HepG2 (cell line): ENCODE data around the gene MAP10. TPM values are rescaled to one million over a fixed set of nuclear protein-coding genes. Genes with fewer than 3 reads are reported as not detected.

Experiments
- ATAC-seq: fragments of 200-7000 bp; cut with Tn5 transposase; 3 replicates; pipeline ENCODE4 v1.9.1; 2020; ENCODE audit warnings: mild to moderate bottlenecking, moderate library complexity
- BruUV-seq: library from RNA; stranded (reverse); fragments of 400-500 nt; replicated peaks from 2 replicates; lab custom pipeline; 2021; lab: Mats Ljungman, UMichigan
- CTCF ChIA-PET: fragments of 300-600 bp; formaldehyde crosslinking; extraction: SDS; loops from one replicate; lab custom pipeline; 2021; ENCODE audit warnings: low total read pairs, inconsistent platforms, low intra/inter-chr PET ratio; lab: Yijun Ruan, JAX
- POLR2A ChIA-PET: fragments of 350-600 bp; sonication (Branson Sonifier 250); formaldehyde crosslinking; loops from one replicate; lab custom pipeline; 2020; ENCODE audit warnings: antibody characterized with exemption, inconsistent platforms; lab: Yijun Ruan, JAX
- DNase-seq: peaks from one replicate; pipeline ENCODE4 v3.0.0-alpha.2; 2015; ENCODE audit warnings: low spot score
- FAIRE-seq: peaks from 3 replicates; lab custom pipeline; 2011; peaks lifted over from hg19 to GRCh38; lab: Jason Lieb, UNC
- H2AFZ ChIP-seq: one replicate; pipeline ENCODE4 v1.6.1; 2011; ENCODE audit warnings: low read length, inconsistent platforms
- H3K27ac ChIP-seq: fragments of 300-600 bp; 3 replicates; pipeline ENCODE4 v1.8.0; 2011; ENCODE audit warnings: mixed run types, mild to moderate bottlenecking, mixed read lengths, low read length, inconsistent platforms; ENCODE audit not compliant: insufficient read depth; ENCODE audit errors: extremely low read length
- H3K27me3 ChIP-seq, 2 experiments: fragments of 200-600 bp in 1 of 2; 2 replicates in 1 of 2; 3 replicates in 1 of 2; pipeline versions ENCODE4 v1.6.0 to v1.8.0; 2011; ENCODE audit warnings: low read length in 2 of 2, mild to moderate bottlenecking in 2 of 2, moderate library complexity in 2 of 2, inconsistent platforms in 1 of 2; ENCODE audit not compliant: insufficient read depth in 2 of 2, control insufficient read depth in 1 of 2
- H3K36me3 ChIP-seq, 2 experiments: fragments of 200-600 bp in 1 of 2; replicated peaks in 1 of 2; 2 replicates in 1 of 2; 3 replicates in 1 of 2; pipeline versions ENCODE4 v1.5.1 to v1.8.0; 2011; ENCODE audit warnings: low read length in 2 of 2, inconsistent platforms in 1 of 2; ENCODE audit not compliant: insufficient read depth in 2 of 2, control insufficient read depth in 1 of 2
- H3K4me1 ChIP-seq: 2 replicates; pipeline ENCODE4 v1.5.1; 2012; ENCODE audit warnings: low read length, inconsistent platforms; ENCODE audit not compliant: insufficient read depth
- H3K4me2 ChIP-seq: 2 replicates; pipeline ENCODE4 v1.6.0; 2011; ENCODE audit warnings: low read depth, low read length, inconsistent platforms
- H3K4me3 ChIP-seq, 3 experiments: fragments of 200-600 bp in 1 of 3; sonication (generic), shearing (Covaris generic) in 1 of 3; replicated peaks in 1 of 3; 2 replicates each; pipeline ENCODE4 v1.5.1; 2011 to 2016; ENCODE audit warnings: low read length in 3 of 3, inconsistent platforms in 2 of 3, low read depth in 2 of 3, mild to moderate bottlenecking in 2 of 3, control low read depth in 1 of 3, mixed read lengths in 1 of 3; ENCODE audit not compliant: insufficient read depth in 1 of 3
- H3K79me2 ChIP-seq: one replicate; pipeline ENCODE4 v1.6.1; 2011; ENCODE audit warnings: low read length, inconsistent platforms; ENCODE audit not compliant: insufficient read depth
- H3K9ac ChIP-seq: 2 replicates; pipeline ENCODE4 v1.6.0; 2011; ENCODE audit warnings: mild to moderate bottlenecking, low read depth, low read length, inconsistent platforms; ENCODE audit not compliant: insufficient read depth
- H3K9me3 ChIP-seq: 2 replicates; pipeline ENCODE4 v1.5.1; 2012; ENCODE audit warnings: mild to moderate bottlenecking, low read length
- H4K20me1 ChIP-seq: 2 replicates; pipeline ENCODE4 v1.6.0; 2011; ENCODE audit warnings: inconsistent platforms, mild to moderate bottlenecking, low read length, moderate library complexity; ENCODE audit not compliant: insufficient read depth
- CENPT ChIP-seq: sonication (generic); formaldehyde crosslinking; IDR thresholded peaks from 2 replicates; pipeline ENCODE4 v1.8.0; 2022; ENCODE audit warnings: low read depth, mild to moderate bottlenecking, moderate library complexity, missing genetic modification reagents
- GMEB1 ChIP-seq: sonication (generic); formaldehyde crosslinking; IDR thresholded peaks from 2 replicates; pipeline ENCODE4 v1.5.1; 2020; ENCODE audit warnings: missing genetic modification reagents, mild to moderate bottlenecking, borderline replicate concordance
- GMEB2 ChIP-seq: IDR thresholded peaks from 2 replicates; pipeline ENCODE4 v1.6.1; 2016; ENCODE audit warnings: missing biosample characterization, missing genetic modification reagents, low read depth
- HES4 ChIP-seq: sonication (generic); formaldehyde crosslinking; IDR thresholded peaks from 2 replicates; pipeline ENCODE4 v1.9.0; 2021; ENCODE audit warnings: mild to moderate bottlenecking, missing genetic modification reagents, borderline replicate concordance
- MED8 ChIP-seq: sonication (generic); formaldehyde crosslinking; IDR thresholded peaks from 2 replicates; pipeline ENCODE4 v1.8.1; 2023; ENCODE audit warnings: mild to moderate bottlenecking, missing genetic modification reagents; ENCODE audit not compliant: insufficient replicate concordance
- USF2 ChIP-seq, 2 experiments: sonication (generic) in 1 of 2; formaldehyde crosslinking in 1 of 2; IDR thresholded peaks; 2 replicates each; pipeline versions ENCODE4 v1.5.1 to v1.6.1; 2011 to 2020; ENCODE audit warnings: borderline replicate concordance in 1 of 2, low read depth in 1 of 2, low read length in 1 of 2, mild to moderate bottlenecking in 1 of 2, missing genetic modification reagents in 1 of 2, moderate library complexity in 1 of 2
- ZC3H4 ChIP-seq: sonication (generic); formaldehyde crosslinking; IDR thresholded peaks from 2 replicates; pipeline ENCODE4 v1.4.0; 2020; ENCODE audit warnings: missing genetic modification reagents, borderline replicate concordance
- ZNF10 ChIP-seq: sonication (generic); formaldehyde crosslinking; IDR thresholded peaks from 2 replicates; pipeline ENCODE4 v1.4.0; 2020; ENCODE audit warnings: mild to moderate bottlenecking, low read depth, missing genetic modification reagents, borderline replicate concordance
- ZNF234 ChIP-seq: sonication (generic); formaldehyde crosslinking; conservative IDR thresholded peaks from 2 replicates; pipeline ENCODE4 v1.5.1; 2020; ENCODE audit warnings: mild to moderate bottlenecking, missing genetic modification reagents
- ZNF296 ChIP-seq: sonication (generic); formaldehyde crosslinking; conservative IDR thresholded peaks from 2 replicates; pipeline ENCODE4 v1.5.0; 2020; ENCODE audit warnings: mild to moderate bottlenecking, missing genetic modification reagents
- ZNF781 ChIP-seq: sonication (generic); formaldehyde crosslinking; IDR thresholded peaks from 2 replicates; pipeline ENCODE4 v1.5.1; 2020; ENCODE audit warnings: borderline replicate concordance, mild to moderate bottlenecking, missing genetic modification reagents; ENCODE audit errors: not compliant biosample characterization
- in situ Hi-C: cut with HindIII; loops from 2 replicates; pipeline ENCODE4 v1.10.0; 2017; ENCODE audit warnings: low pct_unique_long_range_greater_than_20kb; ENCODE audit not compliant: extremely low pct_ligation_motif_present
- intact Hi-C: fragments of 100-400 bp; cut with micrococcal nuclease; formaldehyde crosslinking; loops from one replicate; pipeline ENCODE4 v1.10.0; 2022; ENCODE audit not compliant: unreplicated experiment
- polyA plus RNA-seq, 8 experiments: library from polyadenylated mRNA; depleted of rRNA in 3 of 8; stranded (reverse) in 7 of 8; unstranded in 1 of 8; fragments of >200 nt; fragmentation: Illumina TruSeq in 4 of 8; extraction: Trizol in 4 of 8; gene quantifications; 2 replicates each; pipeline versions ENCODE4 v1.2.1 to v1.2.3, GENCODE V29; 2011 to 2016; ENCODE audit warnings: low read depth in 4 of 8, missing spikeins in 1 of 8, mixed read lengths in 1 of 8; ENCODE audit not compliant: insufficient read depth in 1 of 8
- total RNA-seq, 5 experiments: library from RNA; depleted of rRNA; stranded (reverse); fragments of >200 nt; fragmentation: Illumina TruSeq; extraction: Trizol; gene quantifications; 2 replicates each; pipeline ENCODE4 v1.2.3, GENCODE V29; 2016; ENCODE audit warnings: low read depth in 1 of 5

The MAP10 gene
- total and polyA plus RNA-seq, 2 of the 13 experiments (the other 11 are each of a cell fraction or from before 2014, with no cell fraction given): not detected

GRCh38 chr1:232792949-232793348 lies 12.3 kb upstream of the MAP10 start:
- no peaks in the 10 kb centered on the region for H3K4me1 ChIP-seq
- H3K9me3 ChIP-seq: no peaks in the 10 kb centered on the region
- CTCF ChIA-PET: no interaction called here
- POLR2A ChIA-PET: no interaction called here
- no peak for ATAC-seq
- no peak overlapping the region for H3K9ac ChIP-seq
- no peaks in the 10 kb centered on the region for H3K79me2 ChIP-seq
- no peak overlapping the region for H2AFZ ChIP-seq
- TF ChIP-seq CENPT (CRISPR knock-in tag) (no peak), USF2 (IDR thresholded peaks at IDR 0.05; ENCODE audit: low read depth, low read length) (no peak), USF2 (CRISPR knock-in tag; IDR thresholded peaks at IDR 0.05; ENCODE audit: borderline replicate concordance) (no peak), ZNF234 (CRISPR knock-in tag) (no peak), HES4 (CRISPR knock-in tag) (no peak), ZNF10 (CRISPR knock-in tag) (no peak), ZNF296 (no peak), GMEB2 (CRISPR knock-in tag) (no peak), MED8 (CRISPR knock-in tag) (no peak), ZNF781 (CRISPR knock-in tag) (no peak), ZC3H4 (no peak), GMEB1 (CRISPR knock-in tag) (no peak)
- FAIRE-seq: no peak
- no peak overlapping the region for H3K4me3 ChIP-seq
- H3K27me3 ChIP-seq: no peaks in the 10 kb centered on the region; a peak in 1 of 5 replicates
- no peak overlapping the region for H3K4me2 ChIP-seq
- H3K36me3 ChIP-seq: no peaks in the 10 kb centered on the region
- BruUV-seq: no TSS peak
- H4K20me1 ChIP-seq: no peaks in the 10 kb centered on the region
- intact Hi-C loops: no loop called here
- H3K27ac ChIP-seq: no peak overlapping the region
- in situ Hi-C loops: no loop called here
- DNase-seq: no peak
